ENCODE data around the gene CHI3L1.

Gene CHI3L1

DNA sequence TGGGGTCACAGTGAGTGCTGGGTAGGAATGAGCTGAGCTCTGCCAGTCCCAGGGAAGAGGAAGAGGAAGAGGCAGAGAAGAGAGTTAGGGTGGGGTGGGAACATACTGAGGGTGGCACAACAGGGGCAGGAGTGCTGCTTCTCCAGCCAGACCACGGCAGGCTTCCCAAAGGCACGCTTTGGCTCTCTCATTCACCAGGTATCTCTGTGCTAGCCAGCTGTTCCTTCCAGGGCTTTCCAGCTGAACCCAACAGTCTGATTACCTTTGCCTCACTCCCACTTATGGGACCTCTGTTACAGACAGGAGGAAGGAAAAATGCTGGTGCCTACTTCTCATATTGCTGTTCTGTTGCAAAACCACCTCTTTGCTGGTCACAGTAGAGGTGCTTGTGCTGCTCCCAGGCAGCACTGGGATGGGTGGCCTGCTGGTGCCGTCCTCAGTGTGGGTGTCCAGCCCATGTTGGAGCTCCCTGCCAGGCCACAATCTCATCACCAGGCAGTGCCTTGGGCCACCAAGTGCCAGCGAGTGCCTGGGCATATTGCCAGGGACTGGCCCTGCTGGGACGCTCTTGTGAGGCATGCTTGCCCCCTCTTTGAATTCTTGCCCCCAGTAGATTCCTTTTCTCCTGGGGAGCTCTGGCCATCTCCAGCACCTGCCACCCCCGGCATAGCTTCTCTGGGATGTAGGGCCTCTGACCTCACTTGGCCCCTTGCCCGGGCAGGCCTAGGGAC, 56.8 kb downstream of the CHI3L1 start:
- DNase-seq, result no peak
